HCT116 (cell line): ENCODE results near the gene RNF222. TPM values are rescaled to one million over a fixed set of nuclear protein-coding genes. Genes with fewer than 3 reads are reported as not detected.
"Not testable (repeated sequence)": the region's sequence is repeated elsewhere in the genome, so short reads cannot be mapped to it uniquely, and the experiment has no call there.

Experiments
- ATAC-seq: fragments of 200-7000 bp; cut with Tn5 transposase; 2 replicates; pipeline ENCODE4 v1.9.1; 2020; ENCODE audit warnings: mild to moderate bottlenecking, moderate library complexity
- BruUV-seq: library from RNA; stranded (reverse); fragments of 400-500 nt; replicated peaks from 2 replicates; lab custom pipeline; 2021; lab: Mats Ljungman, UMichigan
- CTCF ChIA-PET: fragments of 300-600 bp; sonication (Branson Sonifier 250); formaldehyde crosslinking; loops from one replicate; lab custom pipeline; 2021; ENCODE audit warnings: antibody characterized with exemption; lab: Charles Lee
- POLR2A ChIA-PET: fragments of 300-600, 350-600 bp; sonication (Branson Sonifier 250); formaldehyde crosslinking; loops from one replicate; lab custom pipeline; 2021; ENCODE audit warnings: antibody characterized with exemption; lab: Charles Lee
- RAD21 ChIA-PET, 2 experiments: fragments of 300-600 bp; sonication (Branson Sonifier 250); formaldehyde crosslinking; loops; one replicate each; lab custom pipeline; 2023; ENCODE audit warnings: low total read pairs in 2 of 2; ENCODE audit not compliant: uncharacterized antibody in 2 of 2, unreplicated experiment in 2 of 2, low non-redundant PET in 1 of 2; lab: Charles Lee
- DNase-seq: peaks from one replicate; pipeline ENCODE4 v3.0.0-alpha.2; 2010; ENCODE audit warnings: low read depth, low spot score
- H2AFZ ChIP-seq: fragments of 200-600 bp; shearing (Covaris generic), sonication (generic); 2 replicates; pipeline ENCODE4 v1.6.1; 2017; ENCODE audit warnings: low read depth, mixed run types, mixed read lengths, antibody characterized with exemption, low read length; ENCODE audit not compliant: poor library complexity, severe bottlenecking
- H3K27ac ChIP-seq: 2 replicates; pipeline ENCODE4 v1.5.1; 2012; ENCODE audit warnings: low read depth, low read length
- H3K27me3 ChIP-seq: fragments of 200-600 bp; sonication (generic); 2 replicates; pipeline ENCODE4 v1.6.1; 2016; ENCODE audit warnings: mixed run types, low read length, mixed read lengths; ENCODE audit not compliant: insufficient read depth
- H3K36me3 ChIP-seq, 2 experiments: fragments of 200-500 bp in 1 of 2; fragments of 200-600 bp in 1 of 2; sonication (Bioruptor generic) in 1 of 2; sonication (generic) in 1 of 2; 2 replicates each; pipeline versions ENCODE4 v1.5.1 to v1.6.1; 2014 to 2016; ENCODE audit warnings: low read length in 2 of 2, inconsistent platforms in 1 of 2, mixed read lengths in 1 of 2, mixed run types in 1 of 2; ENCODE audit not compliant: insufficient read depth in 2 of 2, control insufficient read depth in 1 of 2
- H3K4me1 ChIP-seq, 2 experiments: fragments of 200-600 bp in 1 of 2; sonication (generic) in 1 of 2; 2 replicates each; pipeline versions ENCODE4 v1.5.1 to v1.6.1; 2012 to 2017; ENCODE audit warnings: low read length in 2 of 2, inconsistent platforms in 1 of 2, mild to moderate bottlenecking in 1 of 2, mixed read lengths in 1 of 2, mixed run types in 1 of 2, moderate library complexity in 1 of 2; ENCODE audit not compliant: insufficient read depth in 2 of 2, control insufficient read depth in 1 of 2
- H3K4me2 ChIP-seq: fragments of 200-600 bp; sonication (generic); 2 replicates; pipeline ENCODE4 v1.6.1; 2017; ENCODE audit warnings: mixed run types, low read length, mixed read lengths
- H3K4me3 ChIP-seq, 2 experiments: fragments of 200-600 bp in 1 of 2; sonication (generic) in 1 of 2; replicated peaks in 1 of 2; 2 replicates each; pipeline ENCODE4 v1.5.1; 2011 to 2016; ENCODE audit warnings: low read length in 2 of 2, control low read depth in 1 of 2, low read depth in 1 of 2, mild to moderate bottlenecking in 1 of 2, mixed read lengths in 1 of 2, mixed run types in 1 of 2
- H3K79me2 ChIP-seq: fragments of 200-600 bp; sonication (generic); 2 replicates; pipeline ENCODE4 v1.6.1; 2017; ENCODE audit warnings: mild to moderate bottlenecking, mixed run types, low read length, moderate library complexity, mixed read lengths; ENCODE audit not compliant: insufficient read depth
- H3K9ac ChIP-seq: fragments of 200-600 bp; sonication (generic); 2 replicates; pipeline ENCODE4 v1.6.1; 2016; ENCODE audit warnings: low read length, mixed read lengths
- H3K9me2 ChIP-seq: fragments of 200-600 bp; sonication (generic), shearing (Covaris generic); 2 replicates; pipeline ENCODE4 v1.6.1; 2017; ENCODE audit warnings: mixed run types, mild to moderate bottlenecking, moderate library complexity; ENCODE audit not compliant: insufficient read depth
- H3K9me3 ChIP-seq, 2 experiments: fragments of 200-500 bp in 1 of 2; fragments of 200-600 bp in 1 of 2; sonication (Bioruptor generic) in 1 of 2; sonication (generic) in 1 of 2; 2 replicates each; pipeline ENCODE4 v1.6.1; 2014 to 2017; ENCODE audit warnings: low read length in 2 of 2, mixed read lengths in 2 of 2, inconsistent platforms in 1 of 2, low read depth in 1 of 2, mild to moderate bottlenecking in 1 of 2, mixed run types in 1 of 2, moderate library complexity in 1 of 2; ENCODE audit not compliant: control insufficient read depth in 1 of 2, insufficient read depth in 1 of 2
- H4K20me1 ChIP-seq: fragments of 200-600 bp; sonication (generic), shearing (Covaris generic); 2 replicates; pipeline ENCODE4 v1.6.1; 2017; ENCODE audit warnings: mixed run types, mild to moderate bottlenecking, moderate library complexity; ENCODE audit not compliant: insufficient read depth
- EZH2phosphoT487 ChIP-seq: fragments of 200-600 bp; IDR thresholded peaks from 2 replicates; pipeline ENCODE4 v1.6.1; 2018; ENCODE audit warnings: antibody characterized with exemption, borderline replicate concordance
- JUND ChIP-seq: IDR thresholded peaks from 2 replicates; pipeline ENCODE4 v1.6.1; 2012
- POLR2AphosphoS5 ChIP-seq: IDR thresholded peaks from 2 replicates; pipeline ENCODE4 v1.6.1; 2011; ENCODE audit warnings: mild to moderate bottlenecking, low read depth, low read length, moderate library complexity
- ZNF274 ChIP-seq: fragments of 200-500 bp; sonication (Bioruptor generic); IDR thresholded peaks from 2 replicates; pipeline ENCODE4 v1.6.1; 2014; ENCODE audit warnings: mild to moderate bottlenecking, low read depth, low read length, inconsistent platforms
- intact Hi-C: fragments of 100-400 bp; cut with micrococcal nuclease; formaldehyde crosslinking; loops from 2 replicates; pipeline ENCODE4 v1.10.0; 2022
- total RNA-seq: library from RNA; stranded (reverse); gene quantifications from one replicate; pipeline ENCODE4 v1.2.1, GENCODE V29; 2021; ENCODE audit not compliant: unreplicated experiment
- TF ChIP-seq, protein P1 (sequence below): IDR thresholded peaks from 2 replicates; pipeline ENCODE4 v1.6.1; 2011; ENCODE audit warnings: mild to moderate bottlenecking, low read length, moderate library complexity; ENCODE audit not compliant: insufficient replicate concordance; ENCODE audit errors: extremely low read depth

Gene RNF222
- total RNA-seq, 1 experiment from 2014 or later = not detected

DNA sequence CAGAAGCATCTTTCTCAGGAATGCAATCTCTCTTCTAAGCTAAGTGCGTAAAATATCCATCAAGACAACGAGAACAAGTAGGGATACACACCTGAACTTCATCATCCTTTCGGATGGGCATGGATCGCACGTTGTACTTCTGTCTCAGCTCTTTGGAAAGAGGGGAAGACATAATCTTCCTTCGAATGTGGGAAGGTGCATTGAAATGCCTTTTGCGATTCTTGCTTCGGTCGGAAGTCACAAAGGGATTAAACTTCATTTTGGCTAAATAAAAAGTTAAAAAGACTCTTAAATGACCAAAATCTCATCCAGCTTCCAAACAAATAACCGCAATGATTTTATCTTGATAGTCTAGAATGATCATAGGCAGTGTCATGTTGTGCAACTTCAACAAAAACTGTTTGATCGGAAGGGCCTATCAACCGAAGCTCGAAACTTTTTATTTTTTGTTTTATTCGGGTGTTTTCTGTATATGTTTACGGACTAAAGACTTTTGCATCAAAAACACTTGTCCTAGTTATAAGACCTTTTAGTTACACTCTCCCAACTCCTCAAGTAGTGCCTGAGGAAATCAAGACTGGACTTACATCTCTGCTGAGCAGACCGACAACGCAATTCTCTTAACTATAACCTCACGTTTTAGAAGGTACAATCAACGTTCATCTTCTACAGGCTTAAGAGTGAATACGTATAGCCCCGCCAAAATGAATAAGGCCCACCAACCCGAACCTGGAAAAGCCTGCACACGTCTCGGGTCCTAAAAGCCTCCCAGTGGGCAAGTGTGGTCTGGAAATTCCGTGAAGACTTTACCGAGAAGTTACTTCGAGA, 15.4 kb downstream of the RNF222 start:
- Histone ChIP-seq H3K4me1 (peaks cover 25 to 52% of the 10 kb centered on the region in 2 experiments), H3K9me3 (no peaks in the 10 kb centered on the region), H3K79me2 (peaks cover 56% of the 10 kb centered on the region), H3K9ac (peak overlapping the region; percentile 93), H3K4me3 (peak overlapping the region; percentile 85 to 98), H2AFZ (no peak overlapping the region), H3K27ac (peak overlapping the region; percentile 96), H3K9me2 (no peaks in the 10 kb centered on the region), H3K4me2 (peak overlapping the region; percentile 85), H3K27me3 (no peaks in the 10 kb centered on the region), H4K20me1 (peaks cover 29% of the 10 kb centered on the region; the same call in 1 of the 2 replicates), H3K36me3 (peaks cover 35 to 53% of the 10 kb centered on the region in 2 experiments)
- ChIA-PET POLR2A (interaction anchor here (1.2 to 2.0 kb wide), 2 partner anchors 10 to 134 kb away, joined by 4 to 12 read pairs; partner anchors contain the start of gene CTC1), CTCF (interaction anchor here (0.8 to 2.8 kb wide), 2 partner anchors 135 to 403 kb away, joined by 3 to 29 read pairs; partner anchors contain the start of gene CTC1), RAD21 (no interaction called here)
- no peak for ATAC-seq
- 0 out of 2 replicates have a peak, but pooled peaks have one; percentile 30 for TF ChIP-seq POLR2AphosphoS5
- no peak for TF ChIP-seq JUND
- intact Hi-C loops = loop anchor here (2.0 to 10.0 kb wide), 4 partner anchors 133 to 513 kb away; partner anchors contain the start of genes CTC1, HES7 and PFAS
- BruUV-seq = TSS peak; percentile 57
- DNase-seq = no peak

DNA sequence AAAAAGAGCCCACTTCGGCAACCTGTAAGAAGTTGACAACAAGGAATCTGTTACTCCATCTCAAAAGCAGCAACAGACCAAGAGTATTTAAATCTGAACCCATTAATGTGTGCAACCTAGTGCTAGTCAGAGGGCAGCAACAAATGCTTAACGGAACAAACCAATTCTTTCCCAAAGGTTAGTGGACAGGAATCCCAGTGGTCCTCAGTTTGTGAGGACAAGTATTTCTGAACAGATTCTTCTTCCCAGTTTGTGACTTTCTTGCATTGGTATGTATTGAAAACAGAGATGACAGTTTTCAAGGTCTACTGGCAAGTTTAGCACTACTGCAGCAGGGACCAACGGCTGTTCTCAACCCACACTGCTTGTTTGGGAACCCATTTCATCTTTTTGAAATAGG, 17.6 kb downstream of the RNF222 start:
- Histone ChIP-seq H3K4me3 (no peak overlapping the region), H3K9ac (peak overlapping the region; percentile 93), H3K9me3 (no peaks in the 10 kb centered on the region), H3K4me1 (peaks cover 30 to 60% of the 10 kb centered on the region in 2 experiments), H3K27ac (peak overlapping the region; percentile 96; the same call in 1 of the 2 replicates), H2AFZ (no peak overlapping the region), H3K4me2 (peak overlapping the region; percentile 85), H3K36me3 (peaks cover 38 to 54% of the 10 kb centered on the region in 2 experiments), H3K79me2 (peaks cover 56% of the 10 kb centered on the region), H3K27me3 (no peaks in the 10 kb centered on the region), H4K20me1 (peaks cover 29% of the 10 kb centered on the region; the same call in 1 of the 2 replicates), H3K9me2 (no peaks in the 10 kb centered on the region)
- TF ChIP-seq ZNF274 (no peak), EZH2phosphoT487 (no peak), JUND (no peak)
- TF ChIP-seq, protein P1, sequence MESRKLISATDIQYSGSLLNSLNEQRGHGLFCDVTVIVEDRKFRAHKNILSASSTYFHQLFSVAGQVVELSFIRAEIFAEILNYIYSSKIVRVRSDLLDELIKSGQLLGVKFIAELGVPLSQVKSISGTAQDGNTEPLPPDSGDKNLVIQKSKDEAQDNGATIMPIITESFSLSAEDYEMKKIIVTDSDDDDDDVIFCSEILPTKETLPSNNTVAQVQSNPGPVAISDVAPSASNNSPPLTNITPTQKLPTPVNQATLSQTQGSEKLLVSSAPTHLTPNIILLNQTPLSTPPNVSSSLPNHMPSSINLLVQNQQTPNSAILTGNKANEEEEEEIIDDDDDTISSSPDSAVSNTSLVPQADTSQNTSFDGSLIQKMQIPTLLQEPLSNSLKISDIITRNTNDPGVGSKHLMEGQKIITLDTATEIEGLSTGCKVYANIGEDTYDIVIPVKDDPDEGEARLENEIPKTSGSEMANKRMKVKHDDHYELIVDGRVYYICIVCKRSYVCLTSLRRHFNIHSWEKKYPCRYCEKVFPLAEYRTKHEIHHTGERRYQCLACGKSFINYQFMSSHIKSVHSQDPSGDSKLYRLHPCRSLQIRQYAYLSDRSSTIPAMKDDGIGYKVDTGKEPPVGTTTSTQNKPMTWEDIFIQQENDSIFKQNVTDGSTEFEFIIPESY = no peak
- ATAC-seq = no peak
- CTCF ChIA-PET = no interaction called here
- RAD21 ChIA-PET = no interaction called here
- intact Hi-C loops = loop anchor here (5.0 to 10.0 kb wide), 3 partner anchors 255 to 515 kb away; partner anchors contain the start of gene HES7
- no TSS peak for BruUV-seq
- DNase-seq = no peak
- POLR2A ChIA-PET = no interaction called here

DNA sequence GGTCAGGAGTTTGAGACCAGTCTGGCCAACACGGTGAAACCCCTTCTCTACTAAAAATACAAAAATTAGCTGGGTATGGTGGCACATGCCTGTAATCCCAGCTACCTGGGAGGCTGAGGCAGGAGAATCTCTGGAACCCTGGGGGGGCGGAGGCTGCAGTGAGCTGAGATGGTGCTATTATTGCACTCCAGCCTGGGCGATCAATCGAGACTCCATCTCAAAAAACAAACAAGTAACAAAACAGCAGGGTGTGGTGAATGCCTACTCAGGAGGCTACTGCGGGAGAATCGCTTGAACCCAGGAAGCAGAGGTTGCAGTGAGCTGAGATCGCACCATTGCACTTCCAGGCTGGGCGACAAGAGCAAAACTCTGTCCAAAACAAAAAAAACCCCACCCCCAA, 19.5 kb downstream of the RNF222 start:
- H3K27me3 ChIP-seq, H3K9me3 ChIP-seq, ATAC-seq, H3K4me2 ChIP-seq, DNase-seq, BruUV-seq, RAD21 ChIA-PET, H2AFZ ChIP-seq, H3K9me2 ChIP-seq, POLR2A ChIA-PET, CTCF ChIA-PET, H3K4me3 ChIP-seq: not testable (repeated sequence)
- Histone ChIP-seq H3K79me2 (peaks cover 51% of the 10 kb centered on the region), H3K4me1 (peaks cover 24 to 52% of the 10 kb centered on the region in 2 experiments; a peak in 3 of 4 replicates), H3K27ac (peak overlapping the region; percentile 80; the same call in 1 of the 2 replicates), H3K36me3 (peaks cover 38 to 54% of the 10 kb centered on the region in 2 experiments), H3K9ac (0 out of 2 replicates have a peak overlapping the region, but pooled peaks have one; percentile 1), H4K20me1 (peaks cover 29% of the 10 kb centered on the region; the same call in 1 of the 2 replicates)
- intact Hi-C loops = loop anchor here (10.0 kb wide), 1 partner anchor 153 kb away; no protein-coding TSS in a partner anchor
